Renal cortical epithelial cell (primary cell): ENCODE measurements around the gene FUT6. TPM values are rescaled to one million over a fixed set of nuclear protein-coding genes. Genes with fewer than 3 reads are reported as not detected.
"Not testable (repeated sequence)": the region's sequence is repeated elsewhere in the genome, so short reads cannot be mapped to it uniquely, and the experiment has no call there.

Experiments used
- DNase-seq: peaks from one replicate; pipeline ENCODE4 v3.0.0-alpha.2; 2011; ENCODE audit warnings: low read depth
- total RNA-seq: library from RNA; depleted of rRNA; stranded (reverse); fragments of >200 nt; gene quantifications from 2 replicates; pipeline ENCODE4 v1.2.3, GENCODE V29; 2014

The FUT6 gene
- total RNA-seq: 0.05 TPM in 1 of 2 replicates, not detected in the other

- no peak for DNase-seq
These were observed at the start of gene FUT6 for GRCh38 chr19:5839065-5840017. Gene FUT6, minus strand, starts transcription at chr19:5839702. Its CDS starts 7,135 bp downstream, at chr19:5832567.

GRCh38 chr19:5884065-5884811, 44.7 kb upstream of the FUT6 start:
- DNase-seq: not testable (repeated sequence)

GRCh38 chr19:5883157-5883873, 43.8 kb upstream of the FUT6 start:
- DNase-seq: not testable (repeated sequence)

- DNase-seq: no peak
These were observed 43.0 kb upstream of the FUT6 start for GRCh38 chr19:5882421-5882968.

GRCh38 chr19:5881543-5882299, 42.2 kb upstream of the FUT6 start:
- DNase-seq: no peak

- peak; percentile 73 for DNase-seq
These were observed 41.1 kb upstream of the FUT6 start for GRCh38 chr19:5880604-5881078.

- no peak for DNase-seq
These were observed 40.7 kb upstream of the FUT6 start for GRCh38 chr19:5880196-5880595.

- no peak for DNase-seq
These were observed 38.4 kb upstream of the FUT6 start for GRCh38 chr19:5877882-5878281.

- no peak for DNase-seq
These were observed 37.9 kb upstream of the FUT6 start for GRCh38 chr19:5877427-5877826.

GRCh38 chr19:5874496-5874895, 35.0 kb upstream of the FUT6 start:
- peak; percentile 49 for DNase-seq

- no peak for DNase-seq
These were observed 34.2 kb upstream of the FUT6 start for GRCh38 chr19:5873617-5874199.

- DNase-seq: no peak
These were observed 31.5 kb upstream of the FUT6 start for GRCh38 chr19:5870986-5871394.

- DNase-seq: no peak
These were observed 28.0 kb upstream of the FUT6 start for GRCh38 chr19:5867201-5868136.

- DNase-seq: no peak
These were observed 26.3 kb upstream of the FUT6 start for GRCh38 chr19:5865772-5866171.

GRCh38 chr19:5864725-5865486, 25.4 kb upstream of the FUT6 start:
- no peak for DNase-seq

GRCh38 chr19:5864013-5864720, 24.7 kb upstream of the FUT6 start:
- DNase-seq: no peak

GRCh38 chr19:5863030-5863665, 23.6 kb upstream of the FUT6 start:
- DNase-seq: no peak
